HepG2 (cell line): ENCODE measurements around the gene FAM110D. TPM values are rescaled to one million over a fixed set of nuclear protein-coding genes. Genes with fewer than 3 reads are reported as not detected.
A peak's percentile ranks its signal among the peaks of the same experiment; 100 is the strongest.

Experiments
- ARHGAP35 ChIP-seq: sonication (generic); formaldehyde crosslinking; IDR thresholded peaks from 2 replicates; pipeline ENCODE4 v1.9.0; 2022; ENCODE audit warnings: mild to moderate bottlenecking, inconsistent platforms, moderate library complexity, missing genetic modification reagents, borderline replicate concordance
- ARNT2 ChIP-seq: sonication (generic); formaldehyde crosslinking; IDR thresholded peaks from 2 replicates; pipeline ENCODE4 v1.8.0; 2022; ENCODE audit warnings: mild to moderate bottlenecking, low read depth, missing genetic modification reagents, moderate library complexity
- ATF7-NPFF ChIP-seq: sonication (generic); formaldehyde crosslinking; IDR thresholded peaks from 2 replicates; pipeline ENCODE4 v1.8.1; 2023; ENCODE audit warnings: mild to moderate bottlenecking, low read depth, missing genetic modification reagents, moderate library complexity
- DR1 ChIP-seq: sonication (generic); formaldehyde crosslinking; IDR thresholded peaks from 2 replicates; pipeline ENCODE4 v1.8.0; 2021; ENCODE audit warnings: mild to moderate bottlenecking, missing genetic modification reagents, inconsistent platforms
- GABPB1 ChIP-seq: IDR thresholded peaks from 2 replicates; pipeline ENCODE4 v1.6.1; 2016; ENCODE audit warnings: mild to moderate bottlenecking, missing genetic modification reagents, moderate library complexity, missing compliant biosample characterization
- GTF2F1 ChIP-seq: fragments of 150-350 bp; IDR thresholded peaks from 2 replicates; pipeline ENCODE4 v1.6.1; 2014; ENCODE audit warnings: low read length
- KDM2A ChIP-seq: sonication (generic); formaldehyde crosslinking; IDR thresholded peaks from 2 replicates; pipeline ENCODE4 v1.4.0; 2020; ENCODE audit warnings: low read depth, missing genetic modification reagents, borderline replicate concordance
- NFE2L1 ChIP-seq: sonication (generic); formaldehyde crosslinking; IDR thresholded peaks from 2 replicates; pipeline ENCODE4 v1.4.0; 2020; ENCODE audit warnings: missing genetic modification reagents, mild to moderate bottlenecking, borderline replicate concordance
- NFKB2 ChIP-seq: sonication (generic); formaldehyde crosslinking; IDR thresholded peaks from 2 replicates; pipeline ENCODE4 v1.4.0; 2020; ENCODE audit warnings: missing genetic modification reagents, borderline replicate concordance
- NRL ChIP-seq: sonication (generic); formaldehyde crosslinking; IDR thresholded peaks from 2 replicates; pipeline ENCODE4 v1.5.0; 2020; ENCODE audit warnings: missing genetic modification reagents, mild to moderate bottlenecking, moderate library complexity, borderline replicate concordance
- PITX1 ChIP-seq: sonication (generic); formaldehyde crosslinking; IDR thresholded peaks from 2 replicates; pipeline ENCODE4 v1.5.1; 2020; ENCODE audit warnings: mild to moderate bottlenecking, missing genetic modification reagents
- SALL1 ChIP-seq: sonication (generic); formaldehyde crosslinking; IDR thresholded peaks from 2 replicates; pipeline ENCODE4 v1.8.0; 2022; ENCODE audit warnings: mild to moderate bottlenecking, missing genetic modification reagents
- SAP130 ChIP-seq: IDR thresholded peaks from 2 replicates; pipeline ENCODE4 v1.6.1; 2016; ENCODE audit warnings: low read depth
- STAG1 ChIP-seq: sonication (generic); formaldehyde crosslinking; IDR thresholded peaks from 2 replicates; pipeline ENCODE4 v1.4.0; 2020; ENCODE audit warnings: missing genetic modification reagents
- ZBTB21 ChIP-seq: sonication (generic); formaldehyde crosslinking; IDR thresholded peaks from 2 replicates; pipeline ENCODE4 v1.4.0; 2020; ENCODE audit warnings: missing genetic modification reagents
- ZNF274 ChIP-seq: sonication (generic); formaldehyde crosslinking; IDR thresholded peaks from 2 replicates; pipeline ENCODE4 v1.5.1; 2020; ENCODE audit warnings: mild to moderate bottlenecking, missing genetic modification reagents
- ZNF343 ChIP-seq: sonication (generic); formaldehyde crosslinking; IDR thresholded peaks from 2 replicates; pipeline ENCODE4 v1.4.0; 2020; ENCODE audit warnings: mild to moderate bottlenecking, missing genetic modification reagents
- ZNF441 ChIP-seq: sonication (generic); formaldehyde crosslinking; IDR thresholded peaks from 2 replicates; pipeline ENCODE4 v1.7.0; 2021; ENCODE audit warnings: missing genetic modification reagents, borderline replicate concordance
- ZNF546 ChIP-seq: sonication (generic); formaldehyde crosslinking; conservative IDR thresholded peaks from 2 replicates; pipeline ENCODE4 v1.8.1; 2023; ENCODE audit warnings: mild to moderate bottlenecking, missing genetic modification reagents
- ZNF605 ChIP-seq: sonication (generic); formaldehyde crosslinking; IDR thresholded peaks from 2 replicates; pipeline ENCODE4 v1.8.0; 2022; ENCODE audit warnings: mild to moderate bottlenecking, missing genetic modification reagents
- ZNF841 ChIP-seq: sonication (generic); formaldehyde crosslinking; IDR thresholded peaks from 2 replicates; pipeline ENCODE4 v1.8.1; 2023; ENCODE audit warnings: missing genetic modification reagents, borderline replicate concordance
- polyA plus RNA-seq, 8 experiments: library from polyadenylated mRNA; depleted of rRNA in 3 of 8; stranded (reverse) in 7 of 8; unstranded in 1 of 8; fragments of >200 nt; fragmentation: Illumina TruSeq in 4 of 8; extraction: Trizol in 4 of 8; gene quantifications; 2 replicates each; pipeline versions ENCODE4 v1.2.1 to v1.2.3, GENCODE V29; 2011 to 2016; ENCODE audit warnings: low read depth in 4 of 8, missing spikeins in 1 of 8, mixed read lengths in 1 of 8; ENCODE audit not compliant: insufficient read depth in 1 of 8
- total RNA-seq, 5 experiments: library from RNA; depleted of rRNA; stranded (reverse); fragments of >200 nt; fragmentation: Illumina TruSeq; extraction: Trizol; gene quantifications; 2 replicates each; pipeline ENCODE4 v1.2.3, GENCODE V29; 2016; ENCODE audit warnings: low read depth in 1 of 5
- TF ChIP-seq, protein P1 (sequence below): IDR thresholded peaks from 2 replicates; pipeline ENCODE4 v1.6.1; 2016; ENCODE audit warnings: mild to moderate bottlenecking
- TF ChIP-seq, protein P2 (sequence below): IDR thresholded peaks from 2 replicates; pipeline ENCODE4 v1.6.1; 2012; ENCODE audit warnings: inconsistent platforms
- TF ChIP-seq, protein P3 (sequence below): IDR thresholded peaks from 2 replicates; pipeline ENCODE4 v1.6.1; 2016; ENCODE audit warnings: missing compliant biosample characterization, missing genetic modification reagents, borderline replicate concordance
- TF ChIP-seq, protein P4 (sequence below): sonication (generic); formaldehyde crosslinking; IDR thresholded peaks from 2 replicates; pipeline ENCODE4 v1.4.0; 2020; ENCODE audit warnings: missing genetic modification reagents

FAM110D gene
- total and polyA plus RNA-seq, 2 of the 13 experiments (the other 11 are each of a cell fraction or from before 2014, with no cell fraction given), result not detected

DNA sequence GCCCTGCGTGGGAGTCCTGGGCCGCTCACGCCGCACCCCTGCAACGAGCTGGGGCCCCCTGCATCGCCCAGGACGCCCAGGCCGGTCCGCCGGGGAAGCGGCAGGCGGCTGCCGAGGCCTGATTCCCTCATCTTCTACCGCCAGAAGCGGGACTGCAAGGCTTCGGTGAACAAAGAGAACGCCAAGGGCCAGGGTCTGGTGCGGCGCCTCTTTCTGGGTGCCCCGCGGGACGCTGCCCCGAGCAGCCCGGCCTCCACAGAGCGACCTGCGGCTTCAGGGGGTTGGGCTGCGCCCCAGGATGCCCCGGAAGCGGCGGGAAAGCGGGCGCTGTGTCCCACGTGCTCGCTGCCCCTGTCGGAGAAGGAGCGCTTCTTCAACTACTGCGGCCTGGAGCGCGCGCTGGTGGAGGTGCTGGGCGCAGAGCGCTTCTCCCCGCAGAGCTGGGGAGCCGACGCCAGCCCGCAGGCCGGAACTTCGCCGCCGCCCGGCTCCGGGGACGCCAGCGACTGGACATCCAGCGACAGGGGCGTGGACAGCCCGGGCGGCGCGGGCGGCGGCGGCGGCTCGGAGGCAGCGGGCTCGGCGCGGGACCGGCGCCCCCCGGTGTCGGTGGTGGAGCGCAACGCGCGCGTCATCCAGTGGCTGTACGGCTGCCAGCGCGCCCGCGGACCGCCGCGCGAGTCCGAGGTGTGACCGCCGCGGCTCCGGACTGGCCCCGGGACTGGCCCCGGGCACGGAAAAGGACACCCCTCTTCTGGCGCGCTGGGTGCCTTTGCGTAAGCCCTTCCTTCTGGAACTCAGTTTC is 2.7 kb downstream of the FAM110D start (continued):
- TF ChIP-seq, protein P1, sequence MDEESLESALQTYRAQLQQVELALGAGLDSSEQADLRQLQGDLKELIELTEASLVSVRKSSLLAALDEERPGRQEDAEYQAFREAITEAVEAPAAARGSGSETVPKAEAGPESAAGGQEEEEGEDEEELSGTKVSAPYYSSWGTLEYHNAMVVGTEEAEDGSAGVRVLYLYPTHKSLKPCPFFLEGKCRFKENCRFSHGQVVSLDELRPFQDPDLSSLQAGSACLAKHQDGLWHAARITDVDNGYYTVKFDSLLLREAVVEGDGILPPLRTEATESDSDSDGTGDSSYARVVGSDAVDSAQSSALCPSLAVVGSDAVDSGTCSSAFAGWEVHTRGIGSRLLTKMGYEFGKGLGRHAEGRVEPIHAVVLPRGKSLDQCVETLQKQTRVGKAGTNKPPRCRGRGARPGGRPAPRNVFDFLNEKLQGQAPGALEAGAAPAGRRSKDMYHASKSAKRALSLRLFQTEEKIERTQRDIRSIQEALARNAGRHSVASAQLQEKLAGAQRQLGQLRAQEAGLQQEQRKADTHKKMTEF, result peak; percentile 23; the same call in 1 of the 2 replicates
- TF ChIP-seq GABPB1, result peak; percentile 81
- 0 out of 2 replicates have a peak, but pooled peaks have one; percentile 36 for TF ChIP-seq ZNF546
- TF ChIP-seq, protein P2, sequence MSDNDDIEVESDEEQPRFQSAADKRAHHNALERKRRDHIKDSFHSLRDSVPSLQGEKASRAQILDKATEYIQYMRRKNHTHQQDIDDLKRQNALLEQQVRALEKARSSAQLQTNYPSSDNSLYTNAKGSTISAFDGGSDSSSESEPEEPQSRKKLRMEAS, result peak; percentile 90
- no peak for TF ChIP-seq DR1
- TF ChIP-seq SAP130 (CRISPR knock-in tag), result 0 out of 2 replicates have a peak, but pooled peaks have one; percentile 16
- peak; percentile 39; the same call in 1 of the 2 replicates for TF ChIP-seq NFKB2 (CRISPR knock-in tag)
- 0 out of 2 replicates have a peak, but pooled peaks have one; percentile 13 for TF ChIP-seq PITX1 (CRISPR knock-in tag)
- TF ChIP-seq, protein P3, sequence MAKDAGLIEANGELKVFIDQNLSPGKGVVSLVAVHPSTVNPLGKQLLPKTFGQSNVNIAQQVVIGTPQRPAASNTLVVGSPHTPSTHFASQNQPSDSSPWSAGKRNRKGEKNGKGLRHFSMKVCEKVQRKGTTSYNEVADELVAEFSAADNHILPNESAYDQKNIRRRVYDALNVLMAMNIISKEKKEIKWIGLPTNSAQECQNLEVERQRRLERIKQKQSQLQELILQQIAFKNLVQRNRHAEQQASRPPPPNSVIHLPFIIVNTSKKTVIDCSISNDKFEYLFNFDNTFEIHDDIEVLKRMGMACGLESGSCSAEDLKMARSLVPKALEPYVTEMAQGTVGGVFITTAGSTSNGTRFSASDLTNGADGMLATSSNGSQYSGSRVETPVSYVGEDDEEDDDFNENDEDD (CRISPR knock-in tag), result peak; percentile 92; the same call in 1 of the 2 replicates
- TF ChIP-seq, protein P4, sequence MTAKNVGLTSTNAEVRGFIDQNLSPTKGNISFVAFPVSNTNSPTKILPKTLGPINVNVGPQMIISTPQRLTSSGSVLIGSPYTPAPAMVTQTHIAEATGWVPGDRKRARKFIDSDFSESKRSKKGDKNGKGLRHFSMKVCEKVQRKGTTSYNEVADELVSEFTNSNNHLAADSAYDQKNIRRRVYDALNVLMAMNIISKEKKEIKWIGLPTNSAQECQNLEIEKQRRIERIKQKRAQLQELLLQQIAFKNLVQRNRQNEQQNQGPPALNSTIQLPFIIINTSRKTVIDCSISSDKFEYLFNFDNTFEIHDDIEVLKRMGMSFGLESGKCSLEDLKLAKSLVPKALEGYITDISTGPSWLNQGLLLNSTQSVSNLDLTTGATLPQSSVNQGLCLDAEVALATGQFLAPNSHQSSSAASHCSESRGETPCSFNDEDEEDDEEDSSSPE (CRISPR knock-in tag), result peak; percentile 78
- TF ChIP-seq ARNT2 (CRISPR knock-in tag), result peak; percentile 57; the same call in 1 of the 2 replicates
- TF ChIP-seq ARHGAP35, result 0 out of 2 replicates have a peak, but pooled peaks have one; percentile 73
- TF ChIP-seq ZNF841 (CRISPR knock-in tag), result 0 out of 2 replicates have a peak, but pooled peaks have one; percentile 35
- TF ChIP-seq GTF2F1, result no peak
- TF ChIP-seq ZNF274 (CRISPR knock-in tag), result no peak
- 0 out of 2 replicates have a peak, but pooled peaks have one; percentile 54 for TF ChIP-seq NRL (CRISPR knock-in tag)
- no peak for TF ChIP-seq ZNF343 (CRISPR knock-in tag)
- TF ChIP-seq ZNF441 (CRISPR knock-in tag), result peak; percentile 70
- peak; percentile 62; the same call in 1 of the 2 replicates for TF ChIP-seq ATF7-NPFF (CRISPR knock-in tag)
- TF ChIP-seq STAG1 (CRISPR knock-in tag), result peak; percentile 3; the same call in 1 of the 2 replicates
- TF ChIP-seq ZNF605 (CRISPR knock-in tag), result peak; percentile 56; the same call in 1 of the 2 replicates
- TF ChIP-seq ZBTB21 (CRISPR knock-in tag), result no peak
- TF ChIP-seq NFE2L1 (CRISPR knock-in tag), result 0 out of 2 replicates have a peak, but pooled peaks have one; percentile 49
- peak; percentile 65 for TF ChIP-seq SALL1 (CRISPR knock-in tag)
- TF ChIP-seq KDM2A (CRISPR knock-in tag), result peak; percentile 59; the same call in 1 of the 2 replicates
